Gastrocnemius medialis (tissue), 4 donors: ENCODE results near the gene ARHGEF37. TPM values are rescaled to one million over a fixed set of nuclear protein-coding genes. Genes with fewer than 3 reads are reported as not detected.

Source experiments
- ATAC-seq, 2 donors: fragments of 150-250 bp; one replicate each; pipeline ENCODE4 v1.9.1; 2016
- DNase-seq, 2 donors: peaks; one replicate each; pipeline ENCODE4 v3.0.0-alpha.2; 2019
- H3K27ac ChIP-seq, 4 donors: fragments of 200-600 bp; sonication (generic); 1 replicate in 1 of 4; 2 replicates in 3 of 4; pipeline ENCODE4 v1.5.1; 2016 to 2018; ENCODE audit warnings: mild to moderate bottlenecking in 2 of 4, moderate library complexity in 1 of 4
- H3K27me3 ChIP-seq, 3 donors: fragments of 200-600 bp; sonication (generic) in 2 of 3; 1 replicate in 1 of 3; 2 replicates in 2 of 3; pipeline versions ENCODE4 v1.5.1 to v1.6.0; 2016 to 2019; ENCODE audit warnings: mild to moderate bottlenecking in 1 of 3, moderate library complexity in 1 of 3
- H3K36me3 ChIP-seq, 2 donors: fragments of 200-600 bp; sonication (generic) in 1 of 2; one replicate each; pipeline ENCODE4 v1.5.1; 2017 to 2018
- H3K4me1 ChIP-seq, 2 donors: fragments of 200-600 bp; sonication (generic) in 1 of 2; one replicate each; pipeline ENCODE4 v1.5.1; 2016 to 2017; ENCODE audit warnings: mild to moderate bottlenecking in 2 of 2
- H3K4me3 ChIP-seq, 4 donors: fragments of 200-600 bp; sonication (generic) in 3 of 4; 1 replicate in 1 of 4; 2 replicates in 3 of 4; pipeline ENCODE4 v1.5.1; 2016 to 2019; ENCODE audit warnings: mild to moderate bottlenecking in 2 of 4
- H3K9me3 ChIP-seq, 3 donors: fragments of 200-600 bp; sonication (generic) in 2 of 3; 1 replicate in 1 of 3; 2 replicates in 2 of 3; pipeline ENCODE4 v1.5.1; 2016 to 2019
- CTCF ChIP-seq, 5 experiments: fragments of 450-650 bp in 3 of 5; fragments of 200-600 bp in 2 of 5; sonication (generic) in 2 of 5; IDR thresholded peaks in 4 of 5; conservative IDR thresholded peaks in 1 of 5; 1 replicate in 4 of 5; 2 replicates in 1 of 5; pipeline ENCODE4 v1.5.1; 2016 to 2019; ENCODE audit warnings: antibody characterized with exemption in 5 of 5, mild to moderate bottlenecking in 3 of 5, moderate library complexity in 3 of 5
- POLR2A ChIP-seq, 2 donors: fragments of 450-650 bp; IDR thresholded peaks; one replicate each; pipeline ENCODE4 v1.6.1; 2017; ENCODE audit warnings: antibody characterized with exemption in 2 of 2, mild to moderate bottlenecking in 2 of 2, moderate library complexity in 2 of 2
- in situ Hi-C, 4 donors: fragments of 200-750 bp; cut with MboI; loops; one replicate each; pipeline versions ENCODE4 v1.15.0 to v1.8.0; 2017; ENCODE audit warnings: low sequenced_read_pairs in 4 of 4
- intact Hi-C: fragments of 100-400 bp; cut with DNase I; formaldehyde crosslinking; loops from one replicate; pipeline ENCODE4 v1.15.1; 2023; ENCODE audit warnings: low total_unique reads
- total RNA-seq, 4 donors: library from RNA; depleted of rRNA; stranded (reverse); fragments of >200 nt; gene quantifications; one replicate each; pipeline versions ENCODE4 v1.1.0 to v1.2.3, GENCODE V29; 2016

Gene ARHGEF37
- total RNA-seq, 4 donors from 2014 or later = 9.5 to 28.6 (median 21.0) TPM

GRCh38 chr5:149623473-149623872, 42.2 kb downstream of the ARHGEF37 start:
- ATAC-seq = no peak
- TF ChIP-seq POLR2A (IDR thresholded peaks at IDR 0.05) (no peak), CTCF (IDR thresholded peaks at IDR 0.05 in 4 of 5, conservative IDR thresholded peaks at IDR 0.05 in 1 of 5) (no peak)
- no peaks in the 10 kb centered on the region for H3K4me1 ChIP-seq
- no peaks in the 10 kb centered on the region for H3K9me3 ChIP-seq
- peaks cover 0 to 33% of the 10 kb centered on the region in 2 donors for H3K36me3 ChIP-seq
- no peak for DNase-seq
- H3K4me3 ChIP-seq = no peak overlapping the region
- H3K27me3 ChIP-seq = no peaks in the 10 kb centered on the region
- H3K27ac ChIP-seq = no peak overlapping the region
- in situ Hi-C loops (no loop called here), intact Hi-C loops (no loop called here)

- H3K36me3 ChIP-seq = peaks cover 0 to 25% of the 10 kb centered on the region in 2 donors
- no peak overlapping the region for H3K27ac ChIP-seq
- no peaks in the 10 kb centered on the region for H3K9me3 ChIP-seq
- no peak for DNase-seq
- H3K27me3 ChIP-seq = no peaks in the 10 kb centered on the region
- peaks cover 0 to 2% of the 10 kb centered on the region in 2 donors for H3K4me1 ChIP-seq
- TF ChIP-seq POLR2A (IDR thresholded peaks at IDR 0.05) (no peak), CTCF (IDR thresholded peaks at IDR 0.05 in 4 of 5, conservative IDR thresholded peaks at IDR 0.05 in 1 of 5) (no peak)
- in situ Hi-C loops (no loop called here), intact Hi-C loops (no loop called here)
- no peak overlapping the region for H3K4me3 ChIP-seq
- ATAC-seq = no peak
These were observed 45.8 kb downstream of the ARHGEF37 start for GRCh38 chr5:149627070-149627469.

- in situ Hi-C loops = no loop called here
- Histone ChIP-seq H3K4me1 (peaks cover 0 to 9% of the 10 kb centered on the region in 2 donors), H3K9me3 (no peaks in the 10 kb centered on the region), H3K36me3 (peaks cover 0 to 24% of the 10 kb centered on the region in 2 donors), H3K27ac (no peak overlapping the region), H3K27me3 (no peaks in the 10 kb centered on the region), H3K4me3 (no peak overlapping the region)
- no peak for DNase-seq
- ATAC-seq = no peak
- TF ChIP-seq POLR2A (IDR thresholded peaks at IDR 0.05) = no peak
- TF ChIP-seq CTCF (IDR thresholded peaks at IDR 0.05 in 4 of 5, conservative IDR thresholded peaks at IDR 0.05 in 1 of 5) = no peak
- intact Hi-C loops = no loop called here
These were observed 46.9 kb downstream of the ARHGEF37 start for GRCh38 chr5:149628221-149628620.

GRCh38 chr5:149628846-149629388, 47.6 kb downstream of the ARHGEF37 start:
- peaks cover 0 to 22% of the 10 kb centered on the region in 2 donors for H3K36me3 ChIP-seq
- no peak for DNase-seq
- TF ChIP-seq CTCF (IDR thresholded peaks at IDR 0.05 in 4 of 5, conservative IDR thresholded peaks at IDR 0.05 in 1 of 5) = no peak
- TF ChIP-seq POLR2A (IDR thresholded peaks at IDR 0.05) = no peak
- no peak overlapping the region for H3K4me3 ChIP-seq
- no peaks in the 10 kb centered on the region for H3K27me3 ChIP-seq
- intact Hi-C loops (no loop called here), in situ Hi-C loops (no loop called here)
- H3K27ac ChIP-seq = no peak overlapping the region
- ATAC-seq = no peak
- no peaks in the 10 kb centered on the region for H3K9me3 ChIP-seq
- H3K4me1 ChIP-seq = peaks cover 0 to 9% of the 10 kb centered on the region in 2 donors

- intact Hi-C loops = no loop called here
- ATAC-seq (no peak), DNase-seq (no peak)
- in situ Hi-C loops = no loop called here
- Histone ChIP-seq H3K4me3 (no peak overlapping the region), H3K27me3 (no peaks in the 10 kb centered on the region), H3K9me3 (no peaks in the 10 kb centered on the region), H3K27ac (no peak overlapping the region), H3K4me1 (peaks cover 0 to 9% of the 10 kb centered on the region in 2 donors), H3K36me3 (peaks cover 0 to 17% of the 10 kb centered on the region in 2 donors)
- TF ChIP-seq POLR2A (IDR thresholded peaks at IDR 0.05) = no peak
- no peak for TF ChIP-seq CTCF (IDR thresholded peaks at IDR 0.05 in 4 of 5, conservative IDR thresholded peaks at IDR 0.05 in 1 of 5)
These were observed 48.1 kb downstream of the ARHGEF37 start for GRCh38 chr5:149629421-149629820.
